Activated T-helper 17 cell treated with anti-CD3 and anti-CD28 coated beads, Interleukin-2, amount 50 U/mL, for 72 hours (primary cell): ENCODE measurements around the gene NPEPL1. TPM values are rescaled to one million over a fixed set of nuclear protein-coding genes. Genes with fewer than 3 reads are reported as not detected.
A peak's percentile ranks its signal among the peaks of the same experiment; 100 is the strongest.

Experiments used
- ATAC-seq: fragments of 150-1000 bp; cut with Tn5 transposase; replicated peaks from 2 replicates; pipeline ENCODE4 v1.10.0; 2021; ENCODE audit warnings: mild to moderate bottlenecking, moderate library complexity
- H3K27ac Mint-ChIP-seq: one replicate; pipeline ENCODE4 v1.8.0; 2022; ENCODE audit warnings: mixed read lengths
- H3K27me3 Mint-ChIP-seq: one replicate; pipeline ENCODE4 v1.8.0; 2022; ENCODE audit warnings: mixed read lengths
- H3K36me3 Mint-ChIP-seq: one replicate; pipeline ENCODE4 v1.8.0; 2022; ENCODE audit warnings: low read depth, mild to moderate bottlenecking, mixed read lengths
- H3K4me1 Mint-ChIP-seq: one replicate; pipeline ENCODE4 v1.8.0; 2022; ENCODE audit warnings: mixed read lengths
- H3K4me3 Mint-ChIP-seq: one replicate; pipeline ENCODE4 v1.8.0; 2022; ENCODE audit warnings: mild to moderate bottlenecking, mixed read lengths
- H3K9me3 Mint-ChIP-seq: one replicate; pipeline ENCODE4 v1.8.0; 2022; ENCODE audit warnings: mixed read lengths
- total RNA-seq, 2 donors: library from RNA; stranded (reverse); gene quantifications; one replicate each; pipeline ENCODE4 v1.2.3, GENCODE V29; 2022

NPEPL1 gene
- total RNA-seq, 2 donors from 2014 or later = 19.1 to 23.0 TPM

GRCh38 chr20:58697201-58697866 lies 4.7 kb downstream of the NPEPL1 start:
- Mint-ChIP-seq H3K4me3 (no peak overlapping the region), H3K4me1 (peaks cover 3% of the 10 kb centered on the region), H3K27me3 (no peaks in the 10 kb centered on the region), H3K36me3 (peaks cover 27% of the 10 kb centered on the region), H3K9me3 (no peaks in the 10 kb centered on the region), H3K27ac (peak overlapping the region; percentile 74)
- no peak for ATAC-seq

GRCh38 chr20:58697867-58698703 lies 5.5 kb downstream of the NPEPL1 start:
- Mint-ChIP-seq H3K36me3 (peaks cover 34% of the 10 kb centered on the region), H3K27ac (peak overlapping the region; percentile 74), H3K9me3 (no peaks in the 10 kb centered on the region), H3K4me3 (no peak overlapping the region), H3K4me1 (peaks cover 3% of the 10 kb centered on the region), H3K27me3 (no peaks in the 10 kb centered on the region)
- no peak for ATAC-seq

- no peak for ATAC-seq
- Mint-ChIP-seq H3K4me3 (no peak overlapping the region), H3K27ac (no peak overlapping the region), H3K36me3 (peaks cover 43% of the 10 kb centered on the region), H3K27me3 (no peaks in the 10 kb centered on the region), H3K9me3 (no peaks in the 10 kb centered on the region), H3K4me1 (peaks cover 3% of the 10 kb centered on the region)
These were observed 6.4 kb downstream of the NPEPL1 start for GRCh38 chr20:58698741-58699622.

- no peaks in the 10 kb centered on the region for H3K27me3 Mint-ChIP-seq
- H3K27ac Mint-ChIP-seq = peak overlapping the region; percentile 71
- H3K9me3 Mint-ChIP-seq = no peaks in the 10 kb centered on the region
- peaks cover 3% of the 10 kb centered on the region for H3K4me1 Mint-ChIP-seq
- no peak for ATAC-seq
- H3K36me3 Mint-ChIP-seq = peaks cover 50% of the 10 kb centered on the region
- no peak overlapping the region for H3K4me3 Mint-ChIP-seq
These were observed 7.1 kb downstream of the NPEPL1 start for GRCh38 chr20:58699623-58700107.

GRCh38 chr20:58700121-58700821 lies 7.7 kb downstream of the NPEPL1 start:
- Mint-ChIP-seq H3K27ac (peak overlapping the region; percentile 71), H3K4me3 (no peak overlapping the region), H3K9me3 (no peaks in the 10 kb centered on the region), H3K36me3 (peaks cover 56% of the 10 kb centered on the region), H3K27me3 (no peaks in the 10 kb centered on the region), H3K4me1 (peaks cover 3% of the 10 kb centered on the region)
- ATAC-seq = peak; percentile 85

GRCh38 chr20:58700823-58701222 lies 8.2 kb downstream of the NPEPL1 start:
- peaks cover 60% of the 10 kb centered on the region for H3K36me3 Mint-ChIP-seq
- H3K9me3 Mint-ChIP-seq = no peaks in the 10 kb centered on the region
- no peak overlapping the region for H3K4me3 Mint-ChIP-seq
- ATAC-seq = no peak
- H3K4me1 Mint-ChIP-seq = peaks cover 3% of the 10 kb centered on the region
- peak overlapping the region; percentile 71 for H3K27ac Mint-ChIP-seq
- no peaks in the 10 kb centered on the region for H3K27me3 Mint-ChIP-seq

- Mint-ChIP-seq H3K36me3 (peaks cover 60% of the 10 kb centered on the region), H3K9me3 (no peaks in the 10 kb centered on the region), H3K27ac (no peak overlapping the region), H3K4me1 (peaks cover 3% of the 10 kb centered on the region), H3K4me3 (no peak overlapping the region), H3K27me3 (no peaks in the 10 kb centered on the region)
- ATAC-seq = no peak
These were observed 9.0 kb downstream of the NPEPL1 start for GRCh38 chr20:58701431-58702160.

GRCh38 chr20:58702161-58702510 lies 9.5 kb downstream of the NPEPL1 start:
- Mint-ChIP-seq H3K27me3 (no peaks in the 10 kb centered on the region), H3K36me3 (peaks cover 60% of the 10 kb centered on the region), H3K9me3 (no peaks in the 10 kb centered on the region), H3K27ac (no peak overlapping the region), H3K4me3 (no peak overlapping the region), H3K4me1 (peaks cover 3% of the 10 kb centered on the region)
- ATAC-seq = no peak

- ATAC-seq = no peak
- Mint-ChIP-seq H3K36me3 (peaks cover 52% of the 10 kb centered on the region), H3K9me3 (no peaks in the 10 kb centered on the region), H3K4me3 (no peak overlapping the region), H3K27ac (no peak overlapping the region), H3K27me3 (no peaks in the 10 kb centered on the region), H3K4me1 (peaks cover 1% of the 10 kb centered on the region)
These were observed 10.5 kb downstream of the NPEPL1 start for GRCh38 chr20:58702859-58703648.

GRCh38 chr20:58703765-58704371 lies 11.3 kb downstream of the NPEPL1 start:
- Mint-ChIP-seq H3K36me3 (peaks cover 45% of the 10 kb centered on the region), H3K4me3 (no peak overlapping the region), H3K27me3 (no peaks in the 10 kb centered on the region), H3K27ac (no peak overlapping the region), H3K9me3 (no peaks in the 10 kb centered on the region), H3K4me1 (no peaks in the 10 kb centered on the region)
- no peak for ATAC-seq

GRCh38 chr20:58705208-58705926 lies 12.8 kb downstream of the NPEPL1 start:
- ATAC-seq = no peak
- H3K36me3 Mint-ChIP-seq = peaks cover 40% of the 10 kb centered on the region
- H3K27ac Mint-ChIP-seq = no peak overlapping the region
- H3K4me3 Mint-ChIP-seq = no peak overlapping the region
- H3K4me1 Mint-ChIP-seq = no peaks in the 10 kb centered on the region
- no peaks in the 10 kb centered on the region for H3K9me3 Mint-ChIP-seq
- no peaks in the 10 kb centered on the region for H3K27me3 Mint-ChIP-seq
